Measurements from ENCODE around the gene TAT.
"Not testable (repeated sequence)": the region's sequence is repeated elsewhere in the genome, so short reads cannot be mapped to it uniquely, and the experiment has no call there.

Gene TAT

GRCh38 chr16:71576971-71577370 is at the start of gene TAT:
Gene TAT (minus strand): TSS chr16:71577092. CDS start chr16:71576415, 677 bp downstream.
- DNase-seq = no peak

- no peak for DNase-seq
Observed at GRCh38 chr16:71626018-71626857, 49.3 kb upstream of the TAT start, which contains the start of gene MARVELD3. Gene MARVELD3 (plus strand): TSS chr16:71626184. CDS start chr16:71626230, 46 bp downstream.

- DNase-seq = no peak
Observed at GRCh38 chr16:71625113-71625850, 48.4 kb upstream of the TAT start.

- DNase-seq = no peak
Observed at GRCh38 chr16:71623597-71623996, 46.7 kb upstream of the TAT start.

- DNase-seq = no peak
Observed at GRCh38 chr16:71622088-71622487, 45.2 kb upstream of the TAT start.

- DNase-seq = no peak
Observed at GRCh38 chr16:71618429-71618828, 41.5 kb upstream of the TAT start.

GRCh38 chr16:71614956-71615355 is 38.1 kb upstream of the TAT start:
- not testable (repeated sequence) for DNase-seq

GRCh38 chr16:71610936-71611871 is 34.3 kb upstream of the TAT start:
- DNase-seq = peak; percentile 2 to 22

GRCh38 chr16:71610447-71610846 is 33.6 kb upstream of the TAT start:
- DNase-seq = no peak

- DNase-seq = no peak
Observed at GRCh38 chr16:71609066-71609465, 32.2 kb upstream of the TAT start.

GRCh38 chr16:71600822-71601221 is 23.9 kb upstream of the TAT start:
- DNase-seq = no peak

GRCh38 chr16:71598426-71598825 is 21.5 kb upstream of the TAT start:
- not testable (repeated sequence) for DNase-seq

GRCh38 chr16:71595340-71595826 is 18.5 kb upstream of the TAT start:
- not testable (repeated sequence) for DNase-seq

- DNase-seq = no peak
Observed at GRCh38 chr16:71594000-71594646, 17.2 kb upstream of the TAT start.

- no peak for DNase-seq
Observed at GRCh38 chr16:71593048-71593999, 16.4 kb upstream of the TAT start.

- DNase-seq = no peak
Observed at GRCh38 chr16:71591917-71592316, 15.0 kb upstream of the TAT start.

GRCh38 chr16:71590584-71590983 is 13.7 kb upstream of the TAT start:
- no peak for DNase-seq

GRCh38 chr16:71590071-71590470 is 13.2 kb upstream of the TAT start:
- DNase-seq = not testable (repeated sequence)

GRCh38 chr16:71589334-71589733 is 12.4 kb upstream of the TAT start:
- not testable (repeated sequence) for DNase-seq

GRCh38 chr16:71585318-71585703 is 8.4 kb upstream of the TAT start:
- DNase-seq = no peak
